Measurements from ENCODE around the gene AFAP1L2.

AFAP1L2 gene

GRCh38 chr10:114363745-114364454 lies 40.4 kb downstream of the AFAP1L2 start:
- H3K9me3 ChIP-seq (ENCODE audit: severe bottlenecking), result peaks cover 4% of the 10 kb centered on the region
- H3K36me3 ChIP-seq, result no peaks in the 10 kb centered on the region
- TF ChIP-seq, protein P1, sequence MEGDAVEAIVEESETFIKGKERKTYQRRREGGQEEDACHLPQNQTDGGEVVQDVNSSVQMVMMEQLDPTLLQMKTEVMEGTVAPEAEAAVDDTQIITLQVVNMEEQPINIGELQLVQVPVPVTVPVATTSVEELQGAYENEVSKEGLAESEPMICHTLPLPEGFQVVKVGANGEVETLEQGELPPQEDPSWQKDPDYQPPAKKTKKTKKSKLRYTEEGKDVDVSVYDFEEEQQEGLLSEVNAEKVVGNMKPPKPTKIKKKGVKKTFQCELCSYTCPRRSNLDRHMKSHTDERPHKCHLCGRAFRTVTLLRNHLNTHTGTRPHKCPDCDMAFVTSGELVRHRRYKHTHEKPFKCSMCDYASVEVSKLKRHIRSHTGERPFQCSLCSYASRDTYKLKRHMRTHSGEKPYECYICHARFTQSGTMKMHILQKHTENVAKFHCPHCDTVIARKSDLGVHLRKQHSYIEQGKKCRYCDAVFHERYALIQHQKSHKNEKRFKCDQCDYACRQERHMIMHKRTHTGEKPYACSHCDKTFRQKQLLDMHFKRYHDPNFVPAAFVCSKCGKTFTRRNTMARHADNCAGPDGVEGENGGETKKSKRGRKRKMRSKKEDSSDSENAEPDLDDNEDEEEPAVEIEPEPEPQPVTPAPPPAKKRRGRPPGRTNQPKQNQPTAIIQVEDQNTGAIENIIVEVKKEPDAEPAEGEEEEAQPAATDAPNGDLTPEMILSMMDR (IDR thresholded peaks at IDR 0.05; ENCODE audit: low read depth, low read length), result no peak
- H3K4me3 ChIP-seq (ENCODE audit: low read depth, low read length), result no peak overlapping the region
- H3K27me3 ChIP-seq (ENCODE audit: insufficient read depth, low read depth, severe bottlenecking), result no peaks in the 10 kb centered on the region
- DNase-seq, result no peak
- H3K27ac ChIP-seq, result no peak overlapping the region

DNA sequence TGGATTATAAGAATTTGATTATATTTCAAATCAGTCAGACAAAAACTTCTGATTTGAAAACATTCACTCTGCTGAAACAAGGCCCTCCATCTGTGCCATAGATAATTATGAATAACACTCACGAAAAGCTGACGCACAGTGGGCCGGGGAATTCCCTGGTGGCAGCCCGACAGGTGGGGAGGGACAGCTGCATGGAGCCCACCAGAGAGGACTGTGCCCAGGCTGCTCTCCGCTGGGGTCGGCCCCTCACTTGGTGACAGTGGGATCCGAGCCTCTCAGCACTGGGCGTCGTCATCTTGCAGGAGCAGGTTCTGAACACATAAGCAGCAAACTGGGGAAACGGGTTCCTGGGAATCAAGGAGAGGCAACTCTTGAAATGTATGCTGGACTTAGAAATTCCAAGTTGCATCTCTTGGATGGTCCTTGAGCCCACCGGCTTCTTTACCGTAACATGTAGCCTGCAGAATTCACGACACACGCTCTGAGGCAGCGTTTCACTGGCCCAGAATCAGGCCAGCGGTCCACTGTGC lies 41.4 kb downstream of the AFAP1L2 start:
- H3K36me3 ChIP-seq, result no peaks in the 10 kb centered on the region
- no peak overlapping the region for H3K27ac ChIP-seq
- no peak overlapping the region for H3K4me3 ChIP-seq (ENCODE audit: low read depth, low read length)
- TF ChIP-seq, protein P1 (IDR thresholded peaks at IDR 0.05; ENCODE audit: low read depth, low read length), result no peak
- DNase-seq, result no peak
- peaks cover 4% of the 10 kb centered on the region for H3K9me3 ChIP-seq (ENCODE audit: severe bottlenecking)
- H3K27me3 ChIP-seq (ENCODE audit: insufficient read depth, low read depth, severe bottlenecking), result no peaks in the 10 kb centered on the region

DNA sequence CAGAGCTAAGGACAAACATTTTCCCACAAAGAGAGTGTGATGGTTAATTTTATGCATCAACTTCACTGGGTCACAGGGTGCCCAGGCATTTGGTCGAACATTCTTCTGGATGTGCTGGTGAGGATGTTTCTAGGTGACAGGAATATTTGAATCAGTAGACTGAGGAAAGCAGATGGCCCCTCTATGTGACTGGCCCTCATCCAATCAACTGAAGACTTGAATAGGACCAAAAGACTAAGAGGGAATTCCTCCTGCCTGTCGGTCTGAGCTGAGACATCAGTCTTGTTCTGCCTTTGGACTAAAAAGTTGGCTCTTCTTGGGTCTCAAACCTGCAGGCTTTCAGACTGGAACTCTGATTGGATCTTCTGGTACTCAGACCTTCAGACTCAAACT lies 44.4 kb downstream of the AFAP1L2 start:
- Histone ChIP-seq H3K9me3 (ENCODE audit: severe bottlenecking) (peaks cover 4% of the 10 kb centered on the region), H3K27ac (no peak overlapping the region), H3K4me3 (ENCODE audit: low read depth, low read length) (no peak overlapping the region), H3K27me3 (ENCODE audit: insufficient read depth, low read depth, severe bottlenecking) (no peaks in the 10 kb centered on the region), H3K36me3 (no peaks in the 10 kb centered on the region)
- DNase-seq, result no peak
- TF ChIP-seq, protein P1 (IDR thresholded peaks at IDR 0.05; ENCODE audit: low read depth, low read length), result no peak

DNA sequence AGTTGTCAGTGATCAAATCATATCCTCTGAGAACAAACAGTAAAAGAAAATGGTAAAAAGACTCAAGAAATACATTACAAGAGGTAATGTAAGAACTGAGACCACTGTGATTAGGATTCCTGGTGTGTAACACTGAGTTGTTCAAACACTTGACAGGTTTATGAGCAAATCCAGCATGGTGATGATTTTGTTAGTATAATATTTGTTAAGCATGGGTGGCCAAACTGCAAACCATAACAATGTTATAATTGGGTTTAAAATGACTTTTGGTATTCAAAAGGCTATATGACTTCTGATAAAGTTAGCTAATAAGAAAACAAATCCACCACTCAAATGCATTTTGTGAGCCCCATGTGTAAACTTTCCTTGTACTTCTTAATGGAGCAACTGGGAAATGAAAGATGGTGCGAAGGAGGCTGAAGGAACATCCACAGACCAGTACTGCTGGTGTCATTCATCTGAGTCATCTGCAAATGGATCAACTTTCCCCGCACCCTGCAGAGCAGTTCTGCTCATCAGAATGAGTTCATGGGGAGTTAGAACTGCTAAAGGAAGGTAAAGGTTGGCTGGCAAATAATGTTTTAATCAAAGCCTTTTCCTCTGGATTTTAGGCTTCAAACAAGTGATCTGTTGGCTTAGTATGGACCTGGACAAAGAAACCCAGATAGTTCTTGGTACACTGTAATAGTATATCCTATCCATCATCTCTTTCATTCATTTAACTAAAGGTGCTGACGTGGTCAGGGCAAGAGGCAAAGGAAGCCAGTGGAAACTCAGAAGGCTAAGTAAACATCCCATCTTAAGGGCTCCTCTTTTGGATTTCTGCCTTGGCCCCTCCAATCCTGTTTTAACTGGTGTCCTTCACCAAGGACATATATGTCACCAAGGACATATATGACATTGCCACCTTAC lies 45.0 kb downstream of the AFAP1L2 start:
- TF ChIP-seq, protein P1 (IDR thresholded peaks at IDR 0.05; ENCODE audit: low read depth, low read length), result no peak
- no peaks in the 10 kb centered on the region for H3K27me3 ChIP-seq (ENCODE audit: insufficient read depth, low read depth, severe bottlenecking)
- H3K27ac ChIP-seq, result no peak overlapping the region
- DNase-seq, result no peak
- no peaks in the 10 kb centered on the region for H3K36me3 ChIP-seq
- H3K9me3 ChIP-seq (ENCODE audit: severe bottlenecking), result no peaks in the 10 kb centered on the region
- no peak overlapping the region for H3K4me3 ChIP-seq (ENCODE audit: low read depth, low read length)

- no peak overlapping the region for H3K27ac ChIP-seq
- H3K27me3 ChIP-seq (ENCODE audit: insufficient read depth, low read depth, severe bottlenecking), result no peaks in the 10 kb centered on the region
- H3K9me3 ChIP-seq (ENCODE audit: severe bottlenecking), result no peaks in the 10 kb centered on the region
- no peak for DNase-seq
- H3K4me3 ChIP-seq (ENCODE audit: low read depth, low read length), result no peak overlapping the region
- TF ChIP-seq, protein P1 (IDR thresholded peaks at IDR 0.05; ENCODE audit: low read depth, low read length), result no peak
- H3K36me3 ChIP-seq, result no peaks in the 10 kb centered on the region
These were observed 46.7 kb downstream of the AFAP1L2 start for GRCh38 chr10:114357515-114357996.
